ENCODE measurements around the gene JUND. TPM values are rescaled to one million over a fixed set of nuclear protein-coding genes. Genes with fewer than 3 reads are reported as not detected.

JUND gene
- polyA plus RNA-seq, 2 of the 4 experiments (the other 2 are of a cell fraction) = 65.1 to 68.9 TPM

DNA sequence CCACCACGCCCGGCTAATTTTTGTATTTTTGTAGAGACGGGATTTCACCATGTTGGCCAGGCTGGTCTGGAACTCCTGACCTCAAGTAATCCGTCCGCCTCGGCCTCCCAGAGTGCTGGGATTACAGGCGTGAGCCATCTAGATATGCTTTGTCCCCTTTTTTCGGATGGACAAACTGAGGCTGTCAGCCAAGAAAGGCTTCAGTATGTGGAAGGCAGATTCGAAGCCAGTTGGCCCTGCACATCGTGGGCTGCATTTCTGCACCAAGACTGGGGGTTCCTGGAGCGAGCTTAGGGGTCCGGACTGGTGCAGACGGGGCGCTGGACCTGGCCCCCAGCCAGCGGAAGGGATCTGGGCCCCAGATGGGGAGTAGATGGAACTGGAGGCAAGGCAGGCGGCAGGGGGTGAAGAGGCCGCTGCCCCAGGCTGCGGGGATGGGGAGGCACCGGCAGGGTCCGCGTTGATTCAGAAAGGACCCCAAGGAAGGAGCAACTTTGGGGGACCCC, 9.7 kb upstream of the JUND start:
- H3K4me3 ChIP-seq = peak overlapping the region; percentile 56
- ChIA-PET POLR2A (interaction anchor here (2.5 to 3.0 kb wide), 3 partner anchors 10 to 31 kb away, joined by 48 to 235 read pairs (median 51); partner anchors contain the start of genes JUND and LSM4), CTCF (interaction anchor here (6.5 kb wide), 1 partner anchor 12 kb away, joined by 57 read pairs; the partner anchor contains the start of gene JUND)
- 79% methylated on average over 19 of the region's 21 CpGs for WGBS (ENCODE audit: missing lambda C conversion rate)
- DNase-seq (ENCODE audit: low read depth in 1 of 2, low spot score in 1 of 2) (no peak), ATAC-seq (no peak), FAIRE-seq (no peak)
- peak overlapping the region; percentile 99 to 100 for H3K27ac ChIP-seq
- H3K4me1 ChIP-seq = peaks cover 30% of the 10 kb centered on the region
- H3K4me2 ChIP-seq = peak overlapping the region; percentile 92
- no peaks in the 10 kb centered on the region for H3K9me3 ChIP-seq
- 0 out of 2 replicates have a peak, but pooled peaks have one; percentile 60 for TF ChIP-seq HDAC2 (IDR thresholded peaks at IDR 0.05)
- TF ChIP-seq HOXB13 (CRISPR knock-in tag; IDR thresholded peaks at IDR 0.05; ENCODE audit: low read depth) = 0 out of 2 replicates have a peak, but pooled peaks have one; percentile 43
- TF ChIP-seq KDM1A (IDR thresholded peaks at IDR 0.05; ENCODE audit: low read depth) = peak; percentile 32; the same call in 1 of the 2 replicates
- TF ChIP-seq EP300 (IDR thresholded peaks at IDR 0.05) = no peak

DNA sequence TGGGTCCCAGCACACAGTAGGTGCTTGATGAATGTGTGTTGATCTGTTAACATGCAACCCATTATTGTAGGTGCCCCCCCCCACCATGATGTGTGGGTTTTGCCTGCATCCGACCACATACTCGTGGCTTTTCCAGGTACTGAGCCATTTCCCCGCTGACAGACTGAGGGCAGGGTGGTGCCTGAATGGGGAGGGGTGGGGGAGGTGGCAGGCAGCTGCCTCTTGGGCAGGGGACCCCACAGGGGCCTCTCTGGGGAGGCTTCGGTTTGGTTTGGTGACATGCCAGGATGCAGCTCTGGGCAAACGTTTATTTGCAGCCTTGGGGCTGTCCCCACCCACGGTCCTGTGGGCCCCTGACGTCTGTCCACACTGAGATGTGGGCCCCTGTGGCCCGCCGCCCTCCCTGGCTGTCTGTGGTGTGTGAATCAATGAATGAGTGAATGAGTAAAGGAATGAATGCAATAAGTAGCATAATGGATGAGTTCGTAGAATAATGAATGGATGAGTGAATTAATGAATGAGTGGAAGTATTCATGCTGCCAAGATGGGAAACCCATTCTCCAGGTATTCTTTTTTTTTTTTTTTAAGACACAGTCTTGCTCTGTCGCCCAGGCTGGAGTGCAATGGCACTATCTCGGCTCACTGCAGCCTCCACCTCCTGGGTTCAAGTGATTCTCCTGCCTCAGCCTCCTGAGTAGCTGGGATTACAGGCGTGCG, 9.0 kb upstream of the JUND start:
- H3K4me1 ChIP-seq = peaks cover 30% of the 10 kb centered on the region
- CTCF ChIA-PET = interaction anchor here (6.5 kb wide), 1 partner anchor 11 kb away, joined by 57 read pairs; the partner anchor contains the start of gene JUND
- TF ChIP-seq RCOR1 (IDR thresholded peaks at IDR 0.05; ENCODE audit: low read depth, low read length) (no peak), SREBF2 (IDR thresholded peaks at IDR 0.05) (no peak), JUN (IDR thresholded peaks at IDR 0.05) (no peak), KDM1A (IDR thresholded peaks at IDR 0.05; ENCODE audit: low read depth) (no peak), EHF (CRISPR knock-in tag; IDR thresholded peaks at IDR 0.05) (no peak), HOXA7 (CRISPR knock-in tag; IDR thresholded peaks at IDR 0.05) (no peak)
- H3K4me2 ChIP-seq = peak overlapping the region; percentile 92
- no peak overlapping the region; the same call in 2 of the 3 replicates for H3K4me3 ChIP-seq
- FAIRE-seq = no peak
- DNase-seq (ENCODE audit: low read depth in 1 of 2, low spot score in 1 of 2) = no peak
- POLR2A ChIA-PET = interaction anchor here (1.1 kb wide), 1 partner anchor 10 kb away, joined by 4 read pairs; no protein-coding TSS in a partner anchor
- ATAC-seq = no peak
- H3K9me3 ChIP-seq = no peaks in the 10 kb centered on the region
- 75% methylated on average over 8 of the region's 14 CpGs for WGBS (ENCODE audit: missing lambda C conversion rate)
- H3K27ac ChIP-seq = peak overlapping the region; percentile 99 to 100

DNA sequence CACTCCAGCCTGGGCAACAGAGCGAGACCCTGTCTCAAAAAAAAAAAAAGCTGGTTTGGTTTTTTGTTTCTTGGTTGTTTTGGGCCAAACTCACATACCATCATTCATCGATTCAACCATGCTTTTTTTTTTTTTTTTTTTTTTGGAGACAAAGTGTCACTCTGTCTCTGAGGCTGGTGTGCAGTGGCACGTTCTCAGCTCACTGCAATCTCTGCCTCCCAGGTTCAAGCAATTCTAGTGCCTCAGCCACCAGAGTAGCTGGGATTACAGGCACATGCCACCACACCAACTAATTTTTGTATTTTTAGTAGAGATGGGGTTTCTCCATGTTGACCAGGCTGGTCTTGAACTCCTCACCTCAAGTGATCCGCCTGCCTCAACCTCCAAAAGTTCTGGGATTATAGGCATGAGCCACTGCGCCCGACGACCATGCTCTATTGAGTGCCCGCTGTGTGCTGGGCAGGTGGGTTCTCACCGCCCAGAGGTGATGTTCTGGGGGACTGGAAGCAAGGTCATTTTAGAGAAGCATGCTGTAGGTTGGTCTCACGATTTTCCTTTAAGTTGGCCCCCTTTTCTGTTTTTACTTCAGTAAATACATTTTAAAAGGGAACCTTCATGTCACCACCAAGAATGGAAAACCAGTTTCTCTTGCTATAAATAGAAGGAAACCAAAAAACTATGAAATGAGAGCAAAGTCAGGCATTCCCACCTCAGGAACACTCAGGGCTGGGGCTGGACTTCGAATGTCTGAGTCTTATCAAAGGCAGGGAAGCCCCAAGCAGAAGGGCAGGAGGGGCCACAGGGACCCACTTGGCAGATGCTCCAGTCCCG, 8.3 kb upstream of the JUND start:
- ChIA-PET POLR2A (interaction anchor here (1.1 to 1.3 kb wide), 2 partner anchors 9 to 15 kb away, joined by 3 to 4 read pairs; no protein-coding TSS in a partner anchor), CTCF (interaction anchor here (6.5 kb wide), 1 partner anchor 11 kb away, joined by 57 read pairs; the partner anchor contains the start of gene JUND)
- no peak for TF ChIP-seq EHF (CRISPR knock-in tag; IDR thresholded peaks at IDR 0.05)
- no peak for TF ChIP-seq MYC (IDR thresholded peaks at IDR 0.05; ENCODE audit: borderline replicate concordance, low read length)
- TF ChIP-seq GATA3 (IDR thresholded peaks at IDR 0.05; ENCODE audit: borderline replicate concordance) = no peak
- TF ChIP-seq CHD2 (IDR thresholded peaks at IDR 0.05; ENCODE audit: low read length, partially characterized antibody) = no peak
- no peak for TF ChIP-seq EP300 (IDR thresholded peaks at IDR 0.05)
- TF ChIP-seq, protein P1, sequence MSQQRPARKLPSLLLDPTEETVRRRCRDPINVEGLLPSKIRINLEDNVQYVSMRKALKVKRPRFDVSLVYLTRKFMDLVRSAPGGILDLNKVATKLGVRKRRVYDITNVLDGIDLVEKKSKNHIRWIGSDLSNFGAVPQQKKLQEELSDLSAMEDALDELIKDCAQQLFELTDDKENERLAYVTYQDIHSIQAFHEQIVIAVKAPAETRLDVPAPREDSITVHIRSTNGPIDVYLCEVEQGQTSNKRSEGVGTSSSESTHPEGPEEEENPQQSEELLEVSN (IDR thresholded peaks at IDR 0.05; ENCODE audit: borderline replicate concordance, low read depth) = no peak
- no peak for TF ChIP-seq RARB (CRISPR knock-in tag; IDR thresholded peaks at IDR 0.05)
- TF ChIP-seq NFE2L2 (conservative IDR thresholded peaks at IDR 0.05; ENCODE audit: low read length) = no peak
- no peak for TF ChIP-seq ZC3H11A (IDR thresholded peaks at IDR 0.05)
- no peak for TF ChIP-seq CHD4 (IDR thresholded peaks at IDR 0.05; ENCODE audit: borderline replicate concordance)
- TF ChIP-seq CBX8 (IDR thresholded peaks at IDR 0.05) = no peak
- TF ChIP-seq ZSCAN20 (CRISPR knock-in tag; IDR thresholded peaks at IDR 0.05) = no peak
- TF ChIP-seq KDM5A (IDR thresholded peaks at IDR 0.05) = no peak
- TF ChIP-seq MAZ (IDR thresholded peaks at IDR 0.05; ENCODE audit: borderline replicate concordance, low read depth, low read length) = no peak
- no peak for TF ChIP-seq HOXB5 (CRISPR knock-in tag; IDR thresholded peaks at IDR 0.05)
- no peak for TF ChIP-seq POLR2A (IDR thresholded peaks at IDR 0.05; ENCODE audit: low read length)
- TF ChIP-seq, protein P2, sequence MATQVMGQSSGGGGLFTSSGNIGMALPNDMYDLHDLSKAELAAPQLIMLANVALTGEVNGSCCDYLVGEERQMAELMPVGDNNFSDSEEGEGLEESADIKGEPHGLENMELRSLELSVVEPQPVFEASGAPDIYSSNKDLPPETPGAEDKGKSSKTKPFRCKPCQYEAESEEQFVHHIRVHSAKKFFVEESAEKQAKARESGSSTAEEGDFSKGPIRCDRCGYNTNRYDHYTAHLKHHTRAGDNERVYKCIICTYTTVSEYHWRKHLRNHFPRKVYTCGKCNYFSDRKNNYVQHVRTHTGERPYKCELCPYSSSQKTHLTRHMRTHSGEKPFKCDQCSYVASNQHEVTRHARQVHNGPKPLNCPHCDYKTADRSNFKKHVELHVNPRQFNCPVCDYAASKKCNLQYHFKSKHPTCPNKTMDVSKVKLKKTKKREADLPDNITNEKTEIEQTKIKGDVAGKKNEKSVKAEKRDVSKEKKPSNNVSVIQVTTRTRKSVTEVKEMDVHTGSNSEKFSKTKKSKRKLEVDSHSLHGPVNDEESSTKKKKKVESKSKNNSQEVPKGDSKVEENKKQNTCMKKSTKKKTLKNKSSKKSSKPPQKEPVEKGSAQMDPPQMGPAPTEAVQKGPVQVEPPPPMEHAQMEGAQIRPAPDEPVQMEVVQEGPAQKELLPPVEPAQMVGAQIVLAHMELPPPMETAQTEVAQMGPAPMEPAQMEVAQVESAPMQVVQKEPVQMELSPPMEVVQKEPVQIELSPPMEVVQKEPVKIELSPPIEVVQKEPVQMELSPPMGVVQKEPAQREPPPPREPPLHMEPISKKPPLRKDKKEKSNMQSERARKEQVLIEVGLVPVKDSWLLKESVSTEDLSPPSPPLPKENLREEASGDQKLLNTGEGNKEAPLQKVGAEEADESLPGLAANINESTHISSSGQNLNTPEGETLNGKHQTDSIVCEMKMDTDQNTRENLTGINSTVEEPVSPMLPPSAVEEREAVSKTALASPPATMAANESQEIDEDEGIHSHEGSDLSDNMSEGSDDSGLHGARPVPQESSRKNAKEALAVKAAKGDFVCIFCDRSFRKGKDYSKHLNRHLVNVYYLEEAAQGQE (IDR thresholded peaks at IDR 0.05) = no peak
- TF ChIP-seq SMC3 (IDR thresholded peaks at IDR 0.05) = no peak
- Histone ChIP-seq H3K4me3 (no peak overlapping the region), H3K4me2 (peak overlapping the region; percentile 92), H3K4me1 (peaks cover 30% of the 10 kb centered on the region), H3K9me3 (no peaks in the 10 kb centered on the region), H3K27ac (peak overlapping the region; percentile 99 to 100)
- FAIRE-seq (no peak), DNase-seq (ENCODE audit: low read depth in 1 of 2, low spot score in 1 of 2) (no peak), ATAC-seq (no peak)
- 81% methylated on average over 12 of the region's 12 CpGs for WGBS (ENCODE audit: missing lambda C conversion rate)

Data from A549 (cell line).